Stromal cell of bone marrow (primary cell): ENCODE data around the gene KLHL14.
"Not testable (repeated sequence)": the region's sequence is repeated elsewhere in the genome, so short reads cannot be mapped to it uniquely, and the experiment has no call there.

ENCODE experiments used
- DNase-seq: peaks from one replicate; pipeline ENCODE4 v3.0.0-alpha.2; 2012; ENCODE audit warnings: low read depth

Gene KLHL14

GRCh38 chr18:32772581-32773381 is at the start of gene KLHL14:
Gene KLHL14 (minus strand): TSS chr18:32773023. CDS start chr18:32770591, 2,432 bp downstream.
- DNase-seq, result no peak

GRCh38 chr18:32822197-32822596 is 49.4 kb upstream of the KLHL14 start:
- no peak for DNase-seq

- no peak for DNase-seq
Measured at GRCh38 chr18:32815881-32816280, 43.1 kb upstream of the KLHL14 start.

DNA sequence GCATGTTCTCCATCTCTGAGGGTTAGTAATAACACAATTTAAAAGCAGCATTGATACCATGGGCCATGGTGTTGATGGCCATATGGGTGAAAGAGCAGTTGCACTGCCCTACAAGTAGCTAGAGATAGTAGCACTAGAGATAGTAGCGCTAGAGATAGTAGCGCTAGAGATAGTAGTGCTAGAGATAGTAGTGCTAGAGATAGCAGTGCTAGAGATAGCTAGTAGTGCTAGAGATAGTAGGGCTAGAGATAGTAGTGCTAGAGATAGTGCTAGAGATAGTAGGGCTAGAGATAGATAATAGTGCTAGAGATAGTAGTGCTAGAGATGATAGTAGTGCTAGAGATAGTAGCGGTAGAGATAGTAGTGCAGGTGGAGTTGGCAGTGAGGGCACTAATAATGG is 39.5 kb upstream of the KLHL14 start:
- no peak for DNase-seq

DNA sequence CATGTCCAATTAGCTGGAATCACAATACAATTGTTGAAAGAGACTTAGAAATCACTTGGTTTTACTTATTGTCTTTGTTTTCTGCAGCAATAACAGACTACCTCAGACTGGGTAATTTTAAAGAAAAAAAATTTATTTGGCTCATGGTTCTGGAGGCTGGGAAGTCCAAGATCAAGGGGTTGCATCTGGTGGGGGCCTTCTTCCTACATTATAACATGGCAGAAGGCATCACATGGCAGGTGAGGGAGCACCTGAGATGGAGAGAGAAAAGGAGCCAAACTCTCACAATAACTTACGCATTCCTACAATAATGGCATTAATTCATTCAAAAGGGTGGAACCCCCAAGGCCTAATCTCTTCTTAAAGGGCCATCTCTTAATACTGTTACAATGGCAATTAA is 37.5 kb upstream of the KLHL14 start:
- no peak for DNase-seq

GRCh38 chr18:32805354-32805753 is 32.5 kb upstream of the KLHL14 start:
- DNase-seq, result no peak

DNA sequence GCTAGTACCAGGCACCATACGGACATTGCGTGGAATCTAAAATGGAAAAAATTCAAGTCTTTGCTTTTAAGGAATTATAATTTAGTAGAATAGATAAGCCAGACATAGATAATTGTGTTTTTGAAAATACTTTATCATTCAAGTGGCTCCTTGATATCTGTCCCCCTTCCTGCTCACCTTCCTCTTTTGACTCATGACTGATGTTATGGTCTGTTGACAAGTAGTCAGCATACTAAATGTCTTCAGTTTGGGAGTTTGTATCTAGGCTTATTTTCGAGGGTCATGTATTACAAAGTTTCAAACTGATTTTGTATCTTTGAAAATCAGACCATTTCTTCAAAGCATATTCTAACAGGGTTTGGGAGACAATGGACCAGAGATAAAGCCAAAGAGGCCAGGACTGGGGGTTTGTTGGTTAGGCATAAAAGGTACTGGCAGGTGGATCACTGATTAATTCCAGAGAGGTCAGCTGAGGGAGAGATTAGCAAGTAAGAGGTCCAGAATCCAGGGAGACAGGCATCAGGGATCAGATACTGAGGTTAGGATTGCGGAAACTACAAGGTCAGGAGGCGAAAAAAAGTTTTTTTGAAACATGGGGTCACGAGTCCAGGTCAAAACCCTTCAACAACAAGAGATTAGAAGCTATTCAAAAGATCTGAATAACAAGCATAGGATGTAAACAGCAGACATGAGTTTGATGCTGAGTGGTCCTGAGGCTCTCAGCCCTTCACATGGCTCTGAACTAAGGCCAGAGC is 31.5 kb upstream of the KLHL14 start:
- no peak for DNase-seq

DNA sequence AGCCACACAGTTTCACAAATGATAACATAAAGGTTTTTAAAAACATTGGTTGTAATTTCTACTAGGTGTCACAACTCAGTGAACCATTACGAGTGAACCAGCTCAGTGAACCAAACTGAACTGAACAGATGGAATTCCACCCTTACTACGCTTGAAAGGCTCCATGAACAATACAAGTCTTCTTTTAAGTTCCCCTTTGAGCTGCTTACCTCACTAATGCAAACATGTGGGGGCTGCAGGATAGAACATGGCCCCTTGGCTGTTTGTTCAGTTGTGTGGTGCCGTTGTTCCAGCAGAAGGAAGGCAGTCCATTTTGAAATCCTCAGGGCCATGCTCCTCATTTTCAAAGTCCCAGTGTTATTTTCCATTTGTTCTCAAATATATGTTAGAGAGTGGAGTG is 30.7 kb upstream of the KLHL14 start:
- DNase-seq, result no peak

GRCh38 chr18:32802591-32803451 is 30.0 kb upstream of the KLHL14 start:
- no peak for DNase-seq

GRCh38 chr18:32801228-32801627 is 28.4 kb upstream of the KLHL14 start:
- no peak for DNase-seq

- DNase-seq, result no peak
Measured at GRCh38 chr18:32798209-32798960, 25.6 kb upstream of the KLHL14 start.

DNA sequence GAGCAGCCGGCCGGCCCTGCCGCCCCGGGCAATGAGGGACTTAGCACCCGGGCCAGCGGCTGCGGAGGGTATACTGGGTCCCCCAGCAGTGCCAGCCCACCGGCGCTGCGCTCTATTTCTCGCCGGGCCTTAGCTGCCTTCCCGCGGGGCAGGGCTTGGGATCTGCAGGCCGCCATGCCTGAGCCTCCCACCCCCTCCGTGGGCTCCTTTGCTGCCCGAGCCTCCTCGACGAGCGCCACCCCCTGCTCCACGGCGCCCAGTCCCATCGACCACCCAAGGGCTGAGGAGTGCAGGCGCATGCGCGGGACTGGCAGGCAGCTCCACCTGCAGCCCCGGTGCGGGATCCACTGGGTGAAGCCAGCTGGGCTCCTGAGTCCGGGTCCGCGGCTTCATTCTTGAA is 21.8 kb upstream of the KLHL14 start:
- not testable (repeated sequence) for DNase-seq

GRCh38 chr18:32779010-32779409 is 6.2 kb upstream of the KLHL14 start:
- no peak for DNase-seq

DNA sequence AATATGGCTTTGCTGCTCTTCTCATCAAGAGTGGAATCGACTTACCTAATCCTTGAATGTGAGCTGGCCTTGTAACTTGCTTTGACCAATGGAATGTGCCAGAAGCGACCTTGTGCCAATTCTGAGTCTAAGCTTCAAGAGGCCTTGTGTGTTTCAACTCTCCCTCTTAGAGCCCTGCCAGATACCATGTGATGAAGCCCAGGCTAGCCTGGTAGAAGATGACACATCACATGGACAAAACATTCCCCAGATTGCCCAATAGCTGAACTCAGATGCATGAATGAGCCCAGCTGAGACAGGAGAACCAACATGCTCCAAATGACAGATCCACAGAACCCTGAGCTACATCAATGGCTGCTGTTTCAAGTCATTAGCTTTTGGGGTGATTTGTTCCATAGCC is 4.2 kb upstream of the KLHL14 start:
- DNase-seq, result no peak

- no peak for DNase-seq
Measured at GRCh38 chr18:32776561-32776960, 3.7 kb upstream of the KLHL14 start.

DNA sequence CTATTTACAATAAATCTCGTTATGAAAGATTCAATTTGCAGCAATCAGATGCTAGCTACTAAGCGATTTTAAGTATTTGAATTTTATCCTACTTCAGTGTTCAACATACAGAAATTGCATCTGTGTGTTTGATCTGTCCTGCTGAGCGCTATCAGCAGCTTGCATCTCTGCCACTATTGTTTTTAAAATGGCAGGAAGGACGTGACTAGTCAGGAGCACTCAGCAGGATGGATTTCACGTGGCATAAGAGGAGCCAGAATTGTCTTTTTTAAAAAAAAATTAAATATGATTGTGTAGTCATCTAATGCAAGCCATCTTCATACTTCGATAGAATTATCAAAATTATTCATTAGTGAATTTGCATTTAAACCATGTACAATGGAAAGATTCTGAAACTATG is 2.8 kb upstream of the KLHL14 start:
- DNase-seq, result no peak

GRCh38 chr18:32773382-32773712 is 524 bp upstream of the KLHL14 start:
- no peak for DNase-seq

DNA sequence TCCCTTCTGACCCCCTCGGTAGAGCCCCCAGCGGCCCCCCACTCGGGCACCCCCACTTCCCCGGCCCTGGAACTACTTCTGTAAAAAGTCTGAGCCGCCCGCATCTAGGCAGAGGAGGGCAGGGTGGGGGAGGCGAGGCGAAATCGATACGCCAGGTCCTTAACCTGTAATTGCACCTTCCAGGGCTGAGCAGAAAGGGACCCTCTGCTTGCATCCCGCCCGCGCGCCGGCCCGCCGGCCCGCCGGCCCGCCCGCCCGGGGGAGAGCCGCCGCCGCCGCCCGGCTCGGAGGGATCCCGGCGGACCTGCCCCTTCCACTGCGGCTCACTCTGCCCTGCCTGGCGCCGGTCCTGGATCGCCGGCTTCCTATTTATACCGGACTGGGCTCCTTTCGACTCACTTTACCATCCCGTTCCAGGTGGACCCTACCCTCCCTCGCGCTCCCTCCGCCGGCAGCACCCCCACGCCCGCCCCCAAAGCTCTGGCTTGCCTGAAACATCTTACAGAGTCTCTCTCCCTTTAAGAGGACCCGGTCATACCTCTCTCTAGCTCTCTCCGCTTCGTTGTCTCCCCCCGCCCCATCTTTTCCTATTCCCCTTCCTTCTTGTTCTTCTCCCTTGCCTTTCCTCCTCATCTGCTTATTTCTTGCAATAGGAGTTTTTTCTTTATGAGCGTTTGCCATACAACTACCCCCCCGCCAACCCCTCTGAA is 797 bp downstream of the KLHL14 start:
- DNase-seq, result no peak

DNA sequence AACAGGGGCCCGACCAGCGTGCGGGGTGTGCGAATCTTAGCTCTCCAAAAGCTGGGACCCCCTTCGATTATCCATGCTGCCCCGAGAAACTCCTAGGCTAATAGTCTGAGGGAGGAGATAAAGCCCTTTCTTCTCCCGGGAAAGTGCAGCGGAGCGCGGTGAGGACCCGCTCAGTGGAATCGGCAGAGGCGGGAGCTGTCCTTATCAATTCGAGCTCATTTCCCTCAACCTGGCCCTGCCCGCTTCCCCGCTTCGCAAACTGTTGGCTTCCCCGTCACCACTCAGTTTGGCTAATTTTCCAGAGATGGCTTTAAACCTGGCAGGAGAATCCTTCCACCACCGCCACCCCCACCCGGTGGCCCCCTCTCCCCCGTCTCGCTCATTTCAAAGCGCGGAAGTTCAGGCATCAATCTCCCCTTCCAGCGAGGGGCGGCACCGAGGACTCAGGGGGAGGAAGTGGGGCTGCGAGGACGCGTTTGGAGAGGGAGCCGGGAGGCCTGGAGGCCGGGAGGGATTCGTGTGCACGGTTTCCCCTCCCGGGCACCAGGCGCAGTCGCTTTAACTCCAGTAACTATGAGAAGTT is 1.6 kb downstream of the KLHL14 start:
- no peak for DNase-seq

DNA sequence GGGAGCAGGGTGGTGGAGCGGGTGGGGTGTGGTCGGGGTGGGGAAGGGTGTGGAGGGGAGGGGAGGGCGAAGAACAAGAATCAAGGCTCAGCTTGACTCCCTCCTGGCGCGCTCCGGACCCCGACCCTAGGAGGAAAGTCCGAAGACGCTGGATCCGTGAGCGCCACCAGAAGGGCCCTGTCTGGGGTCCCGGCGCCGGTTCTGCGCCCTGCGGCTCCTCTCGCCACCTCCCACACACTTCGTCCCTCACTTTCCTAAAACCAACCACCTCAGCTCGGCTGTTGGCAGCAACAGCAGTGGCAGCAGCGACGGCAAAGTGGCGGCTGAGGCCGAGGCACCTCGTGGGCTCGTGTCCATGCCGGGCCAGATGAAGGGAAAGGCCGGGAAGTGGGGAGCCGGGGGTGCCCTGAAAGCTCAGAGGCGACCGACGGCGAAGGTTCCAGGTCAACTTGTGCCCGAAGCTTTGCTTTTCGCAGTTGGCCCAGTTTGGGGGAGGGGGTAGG is 2.1 kb downstream of the KLHL14 start:
- DNase-seq, result no peak
